Kidney (tissue), 14 donors: Measurements from ENCODE around the gene ABL1. TPM values are rescaled to one million over a fixed set of nuclear protein-coding genes. Genes with fewer than 3 reads are reported as not detected.

Experiments
- DNase-seq, 5 donors: peaks; one replicate each; pipeline ENCODE4 v3.0.0-alpha.2; 2013 to 2020
- FAIRE-seq: peaks from 2 replicates; lab custom pipeline; 2012; peaks lifted over from hg19 to GRCh38; lab: Jason Lieb, UNC
- H3K27ac ChIP-seq, 2 donors: one replicate each; pipeline ENCODE4 v1.7.0; 2013; ENCODE audit warnings: low read depth in 2 of 2, low read length in 2 of 2, inconsistent platforms in 1 of 2
- H3K27me3 ChIP-seq: one replicate; pipeline ENCODE4 v1.7.1; 2013; ENCODE audit warnings: low read length, inconsistent platforms; ENCODE audit not compliant: control insufficient read depth, insufficient read depth
- H3K36me3 ChIP-seq, 3 donors: one replicate each; pipeline versions ENCODE4 v1.7.0 to v1.7.1; 2013; ENCODE audit warnings: low read length in 3 of 3, control low read depth in 1 of 3, inconsistent platforms in 1 of 3; ENCODE audit not compliant: insufficient read depth in 3 of 3, control insufficient read depth in 2 of 3
- H3K4me1 ChIP-seq, 3 donors: one replicate each; pipeline versions ENCODE4 v1.7.0 to v1.7.1; 2013; ENCODE audit warnings: low read length in 3 of 3, inconsistent platforms in 1 of 3, low read depth in 1 of 3; ENCODE audit not compliant: control insufficient read depth in 2 of 3, insufficient read depth in 2 of 3
- H3K4me3 ChIP-seq, 3 donors: one replicate each; pipeline versions ENCODE4 v1.7.0 to v1.8.1; 2013; ENCODE audit warnings: low read length in 3 of 3, control low read depth in 1 of 3, inconsistent platforms in 1 of 3
- H3K9ac ChIP-seq, 3 donors: one replicate each; pipeline versions ENCODE4 v1.7.0 to v1.7.1; 2013; ENCODE audit warnings: low read length in 3 of 3, control low read depth in 1 of 3, inconsistent platforms in 1 of 3
- H3K9me3 ChIP-seq, 3 donors: one replicate each; pipeline versions ENCODE4 v1.7.0 to v1.7.1; 2013; ENCODE audit warnings: low read length in 3 of 3, control low read depth in 1 of 3, inconsistent platforms in 1 of 3; ENCODE audit not compliant: control insufficient read depth in 2 of 3, insufficient read depth in 1 of 3
- intact Hi-C: fragments of 100-400 bp; cut with DNase I; formaldehyde crosslinking; loops from one replicate; pipeline ENCODE4 v1.11.1; 2022
- polyA plus RNA-seq: library from polyadenylated mRNA; stranded (reverse); fragments of 350-450 nt; fragmentation: Illumina TruSeq; extraction: RNeasy Lipid Tissue Mini Kit (QIAGEN cat#74804); gene quantifications from one replicate; pipeline ENCODE4 v1.2.3, GENCODE V29; 2014; ENCODE audit warnings: low read depth, low replicate concordance; ENCODE audit not compliant: insufficient read depth
- total RNA-seq: library from RNA; stranded (reverse); fragmentation: NEBNext Ultra II Directional; extraction: Animal tissue kit (Norgen Biotek cat#: 25700); gene quantifications from one replicate; pipeline ENCODE4 v1.2.1, GENCODE V29; 2021
- TF ChIP-seq, protein P1 (sequence below): IDR thresholded peaks from 3 replicates; pipeline ENCODE4 v1.5.1; 2012; ENCODE audit warnings: mild to moderate bottlenecking, moderate library complexity, borderline replicate concordance; ENCODE audit not compliant: insufficient read depth; ENCODE audit errors: extremely low read depth
- donor health status: control.
- donor health status: control.
- donor health status: control.
- donor health status: control.
- donor health status: control.
- donor health status: DM: yes; HTN: yes; CAD: no.
- donor health status: Normal renal cell carcinoma (clear cell type).

Gene ABL1
- total and polyA plus RNA-seq, 2 donors from 2014 or later, result 15.0 to 63.6 TPM

DNA sequence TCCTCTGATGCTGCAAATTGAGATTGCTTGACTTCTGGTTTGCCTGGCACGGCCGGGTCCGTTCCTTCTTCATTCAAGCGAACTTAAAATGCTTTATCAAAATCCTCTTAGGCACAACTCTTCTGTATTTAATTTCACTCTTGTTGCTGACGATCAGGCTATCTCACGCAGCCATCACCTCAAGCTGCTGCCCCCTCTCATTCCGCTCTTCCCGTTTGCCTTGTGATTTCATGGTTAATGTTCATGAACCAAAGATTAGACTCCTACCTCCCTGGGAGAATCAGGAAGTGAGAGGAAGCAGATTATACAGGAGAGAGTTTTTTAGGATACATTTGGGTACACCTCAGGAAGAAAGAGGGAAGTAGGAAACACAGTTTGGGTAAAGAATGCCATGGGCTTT is 38.9 kb downstream of the ABL1 start:
- H3K36me3 ChIP-seq, result peaks cover 5 to 45% (median 29%) of the 10 kb centered on the region in 3 donors
- H3K4me1 ChIP-seq, result peaks cover 0 to 31% (median 17%) of the 10 kb centered on the region in 3 donors
- DNase-seq (peak in 1 of 5 donors; percentile 34), FAIRE-seq (no peak)
- no peak overlapping the region for H3K27ac ChIP-seq
- no peaks in the 10 kb centered on the region for H3K27me3 ChIP-seq
- TF ChIP-seq, protein P1, sequence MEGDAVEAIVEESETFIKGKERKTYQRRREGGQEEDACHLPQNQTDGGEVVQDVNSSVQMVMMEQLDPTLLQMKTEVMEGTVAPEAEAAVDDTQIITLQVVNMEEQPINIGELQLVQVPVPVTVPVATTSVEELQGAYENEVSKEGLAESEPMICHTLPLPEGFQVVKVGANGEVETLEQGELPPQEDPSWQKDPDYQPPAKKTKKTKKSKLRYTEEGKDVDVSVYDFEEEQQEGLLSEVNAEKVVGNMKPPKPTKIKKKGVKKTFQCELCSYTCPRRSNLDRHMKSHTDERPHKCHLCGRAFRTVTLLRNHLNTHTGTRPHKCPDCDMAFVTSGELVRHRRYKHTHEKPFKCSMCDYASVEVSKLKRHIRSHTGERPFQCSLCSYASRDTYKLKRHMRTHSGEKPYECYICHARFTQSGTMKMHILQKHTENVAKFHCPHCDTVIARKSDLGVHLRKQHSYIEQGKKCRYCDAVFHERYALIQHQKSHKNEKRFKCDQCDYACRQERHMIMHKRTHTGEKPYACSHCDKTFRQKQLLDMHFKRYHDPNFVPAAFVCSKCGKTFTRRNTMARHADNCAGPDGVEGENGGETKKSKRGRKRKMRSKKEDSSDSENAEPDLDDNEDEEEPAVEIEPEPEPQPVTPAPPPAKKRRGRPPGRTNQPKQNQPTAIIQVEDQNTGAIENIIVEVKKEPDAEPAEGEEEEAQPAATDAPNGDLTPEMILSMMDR, result no peak
- no peak overlapping the region for H3K9ac ChIP-seq
- intact Hi-C loops, result no loop called here
- H3K4me3 ChIP-seq, result no peak overlapping the region
- H3K9me3 ChIP-seq, result no peaks in the 10 kb centered on the region

DNA sequence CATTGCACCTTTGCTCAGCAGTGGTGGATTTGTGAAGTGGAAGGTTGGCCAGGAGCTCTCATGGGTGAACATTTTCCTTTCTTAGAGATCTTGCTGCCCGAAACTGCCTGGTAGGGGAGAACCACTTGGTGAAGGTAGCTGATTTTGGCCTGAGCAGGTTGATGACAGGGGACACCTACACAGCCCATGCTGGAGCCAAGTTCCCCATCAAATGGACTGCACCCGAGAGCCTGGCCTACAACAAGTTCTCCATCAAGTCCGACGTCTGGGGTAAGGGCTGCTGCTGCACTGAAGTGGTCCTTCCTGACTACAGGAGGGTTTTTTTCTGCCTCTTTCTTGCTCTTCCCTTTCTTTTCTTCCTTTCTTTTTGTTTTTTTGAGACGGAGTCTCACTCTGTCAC is 39.7 kb downstream of the ABL1 start:
- FAIRE-seq (no peak), DNase-seq (no peak)
- no peak overlapping the region for H3K4me3 ChIP-seq
- no peak overlapping the region for H3K27ac ChIP-seq
- H3K36me3 ChIP-seq, result peaks cover 2 to 53% (median 34%) of the 10 kb centered on the region in 3 donors
- H3K9ac ChIP-seq, result no peak overlapping the region
- TF ChIP-seq, protein P1, result no peak
- intact Hi-C loops, result no loop called here
- H3K9me3 ChIP-seq, result no peaks in the 10 kb centered on the region
- H3K27me3 ChIP-seq, result no peaks in the 10 kb centered on the region
- H3K4me1 ChIP-seq, result peaks cover 0 to 31% (median 14%) of the 10 kb centered on the region in 3 donors

DNA sequence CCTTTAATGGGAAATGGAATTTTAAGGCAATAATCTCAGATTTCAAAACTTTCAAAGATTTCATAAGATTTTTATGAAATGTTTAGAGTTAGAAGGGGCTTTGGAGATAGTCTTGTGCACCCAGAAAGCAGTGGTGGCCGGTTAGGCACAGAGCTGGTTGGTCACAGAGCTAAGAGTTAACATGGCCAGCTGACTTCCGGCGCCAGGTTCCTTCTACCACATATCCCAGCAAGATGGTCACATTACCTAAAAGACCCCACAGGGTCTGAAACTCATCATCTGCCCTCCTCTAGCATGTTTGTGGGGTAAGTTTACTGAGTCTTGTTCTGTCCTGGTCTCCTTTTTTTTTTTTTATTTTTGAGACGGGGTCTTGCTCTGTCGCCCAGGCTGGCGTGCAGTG is 42.2 kb downstream of the ABL1 start:
- H3K27me3 ChIP-seq, result no peaks in the 10 kb centered on the region
- H3K9me3 ChIP-seq, result no peaks in the 10 kb centered on the region
- FAIRE-seq (no peak), DNase-seq (no peak)
- peaks cover 0 to 23% (median 5%) of the 10 kb centered on the region in 3 donors for H3K4me1 ChIP-seq
- H3K9ac ChIP-seq, result no peak overlapping the region
- peaks cover 6 to 71% (median 42%) of the 10 kb centered on the region in 3 donors for H3K36me3 ChIP-seq
- no peak overlapping the region for H3K27ac ChIP-seq
- TF ChIP-seq, protein P1, result no peak
- H3K4me3 ChIP-seq, result no peak overlapping the region
- intact Hi-C loops, result no loop called here

DNA sequence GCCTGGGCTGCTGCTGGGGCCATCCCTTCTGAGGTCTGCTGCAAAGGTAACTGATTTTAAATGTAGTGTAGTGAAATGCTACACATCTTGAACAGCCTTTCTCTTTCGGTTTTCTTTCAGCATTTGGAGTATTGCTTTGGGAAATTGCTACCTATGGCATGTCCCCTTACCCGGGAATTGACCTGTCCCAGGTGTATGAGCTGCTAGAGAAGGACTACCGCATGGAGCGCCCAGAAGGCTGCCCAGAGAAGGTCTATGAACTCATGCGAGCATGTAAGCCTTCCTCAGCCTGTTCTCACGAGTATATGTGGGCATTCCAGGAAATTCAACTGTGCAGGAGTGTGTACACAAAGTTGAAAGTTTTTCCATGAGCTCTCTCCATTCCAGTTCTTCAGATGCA is 43.2 kb downstream of the ABL1 start:
- no peaks in the 10 kb centered on the region for H3K27me3 ChIP-seq
- H3K4me3 ChIP-seq, result no peak overlapping the region
- H3K36me3 ChIP-seq, result peaks cover 5 to 62% (median 44%) of the 10 kb centered on the region in 3 donors
- FAIRE-seq, result no peak
- no peak overlapping the region for H3K9ac ChIP-seq
- TF ChIP-seq, protein P1, result no peak
- no peak for DNase-seq
- H3K9me3 ChIP-seq, result no peaks in the 10 kb centered on the region
- no peak overlapping the region for H3K27ac ChIP-seq
- intact Hi-C loops, result no loop called here
- H3K4me1 ChIP-seq, result peaks cover 0 to 14% (median 3%) of the 10 kb centered on the region in 3 donors
